Suprapubic skin (tissue), 4 donors: ENCODE data around the gene ASIC5. TPM values are rescaled to one million over a fixed set of nuclear protein-coding genes. Genes with fewer than 3 reads are reported as not detected.

Source experiments
- DNase-seq, 2 donors: peaks; one replicate each; pipeline ENCODE4 v3.0.0-alpha.2; 2019; ENCODE audit warnings: low spot score in 2 of 2
- H3K27ac ChIP-seq: fragments of 200-600 bp; sonication (generic); one replicate; pipeline ENCODE4 v1.5.1; 2019
- H3K27me3 ChIP-seq: fragments of 200-600 bp; sonication (generic); one replicate; pipeline ENCODE4 v1.5.1; 2019
- H3K36me3 ChIP-seq: fragments of 200-600 bp; sonication (generic); one replicate; pipeline ENCODE4 v1.5.1; 2019
- H3K4me1 ChIP-seq: fragments of 200-600 bp; sonication (generic); one replicate; pipeline ENCODE4 v1.5.1; 2019
- H3K4me3 ChIP-seq: fragments of 200-600 bp; sonication (generic); one replicate; pipeline ENCODE4 v1.5.1; 2019; ENCODE audit warnings: mild to moderate bottlenecking
- H3K9me3 ChIP-seq: fragments of 200-600 bp; sonication (generic); one replicate; pipeline ENCODE4 v1.5.1; 2019
- EP300 ChIP-seq: sonication (generic); formaldehyde crosslinking; IDR thresholded peaks from one replicate; pipeline ENCODE4 v1.6.1; 2017; ENCODE audit warnings: antibody characterized with exemption
- POLR2A ChIP-seq, 2 donors: fragments of 450-650 bp; IDR thresholded peaks; one replicate each; pipeline ENCODE4 v1.6.1; 2017; ENCODE audit warnings: antibody characterized with exemption in 2 of 2, mild to moderate bottlenecking in 2 of 2, moderate library complexity in 2 of 2
- POLR2AphosphoS5 ChIP-seq, 3 donors: sonication (generic); formaldehyde crosslinking; IDR thresholded peaks; one replicate each; pipeline ENCODE4 v1.6.1; 2017; ENCODE audit warnings: antibody characterized with exemption in 3 of 3
- WGBS: methylation state at CpG from one replicate; pipeline ENCODE4 v1.1.5; 2018; 5-methylcytosine and 5-hydroxymethylcytosine counted together
- total RNA-seq, 4 donors: library from RNA; depleted of rRNA; stranded (reverse); fragments of >200 nt; gene quantifications; one replicate each; pipeline ENCODE4 v1.1.0, GENCODE V29; 2016
- TF ChIP-seq, protein P1 (sequence below), 2 donors: fragments of 200-600 bp in 1 of 2; fragments of 450-650 bp in 1 of 2; sonication (generic) in 1 of 2; IDR thresholded peaks; one replicate each; pipeline ENCODE4 v1.5.1; 2016 to 2019; ENCODE audit warnings: antibody characterized with exemption in 2 of 2, mild to moderate bottlenecking in 1 of 2, moderate library complexity in 1 of 2

ASIC5 gene
- total RNA-seq, 4 donors from 2014 or later, result not detected

DNA sequence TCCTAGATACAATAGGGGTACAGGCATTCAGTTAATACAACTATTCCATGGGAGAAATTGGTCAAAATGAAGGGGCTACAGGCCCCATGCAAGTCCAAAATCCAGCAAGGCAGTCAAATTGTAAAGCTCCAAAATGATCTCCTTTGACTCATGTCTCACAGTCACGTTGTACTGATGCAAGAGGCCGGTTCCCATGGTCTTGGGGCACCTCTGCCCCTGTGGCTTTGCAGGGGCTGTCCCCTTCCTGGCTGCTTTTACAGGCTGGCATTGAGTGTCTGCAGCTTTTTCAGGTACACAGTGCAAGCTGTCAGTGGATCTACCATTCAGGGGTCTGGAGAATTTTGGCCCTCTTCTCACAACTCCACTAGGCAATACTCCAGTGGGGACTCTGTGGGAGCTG is 12.5 kb upstream of the ASIC5 start:
- no peak for DNase-seq
- Histone ChIP-seq H3K4me1 (no peaks in the 10 kb centered on the region), H3K36me3 (no peaks in the 10 kb centered on the region), H3K27ac (no peak overlapping the region), H3K9me3 (peaks cover 6% of the 10 kb centered on the region), H3K4me3 (no peak overlapping the region), H3K27me3 (no peaks in the 10 kb centered on the region)
- WGBS, result 0% methylated on average over 1 of the region's 2 CpGs
- TF ChIP-seq POLR2A (IDR thresholded peaks at IDR 0.05) (no peak), POLR2AphosphoS5 (IDR thresholded peaks at IDR 0.05) (no peak), EP300 (no peak)
- TF ChIP-seq, protein P1, sequence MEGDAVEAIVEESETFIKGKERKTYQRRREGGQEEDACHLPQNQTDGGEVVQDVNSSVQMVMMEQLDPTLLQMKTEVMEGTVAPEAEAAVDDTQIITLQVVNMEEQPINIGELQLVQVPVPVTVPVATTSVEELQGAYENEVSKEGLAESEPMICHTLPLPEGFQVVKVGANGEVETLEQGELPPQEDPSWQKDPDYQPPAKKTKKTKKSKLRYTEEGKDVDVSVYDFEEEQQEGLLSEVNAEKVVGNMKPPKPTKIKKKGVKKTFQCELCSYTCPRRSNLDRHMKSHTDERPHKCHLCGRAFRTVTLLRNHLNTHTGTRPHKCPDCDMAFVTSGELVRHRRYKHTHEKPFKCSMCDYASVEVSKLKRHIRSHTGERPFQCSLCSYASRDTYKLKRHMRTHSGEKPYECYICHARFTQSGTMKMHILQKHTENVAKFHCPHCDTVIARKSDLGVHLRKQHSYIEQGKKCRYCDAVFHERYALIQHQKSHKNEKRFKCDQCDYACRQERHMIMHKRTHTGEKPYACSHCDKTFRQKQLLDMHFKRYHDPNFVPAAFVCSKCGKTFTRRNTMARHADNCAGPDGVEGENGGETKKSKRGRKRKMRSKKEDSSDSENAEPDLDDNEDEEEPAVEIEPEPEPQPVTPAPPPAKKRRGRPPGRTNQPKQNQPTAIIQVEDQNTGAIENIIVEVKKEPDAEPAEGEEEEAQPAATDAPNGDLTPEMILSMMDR (IDR thresholded peaks at IDR 0.05), result no peak

DNA sequence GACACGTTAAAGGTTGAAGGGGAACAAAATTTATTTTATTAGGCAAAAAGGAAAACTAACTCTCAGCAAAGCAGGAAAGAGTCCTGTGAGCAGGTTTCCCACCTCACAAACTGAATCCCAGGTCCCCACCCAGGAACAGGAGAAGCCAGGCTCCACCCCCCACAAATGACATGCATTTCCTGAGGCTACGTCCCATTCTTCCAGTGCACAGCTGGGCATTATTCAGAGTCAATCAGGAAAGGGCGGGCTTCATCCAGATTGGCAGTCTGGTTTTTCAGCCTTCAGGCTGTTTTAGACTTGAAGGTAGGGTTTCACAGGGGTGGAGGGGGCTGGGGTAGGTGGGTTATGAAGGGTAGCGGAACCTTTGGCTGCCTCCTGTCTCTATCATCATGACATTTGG is 11.9 kb upstream of the ASIC5 start:
- H3K9me3 ChIP-seq, result peaks cover 6% of the 10 kb centered on the region
- H3K4me1 ChIP-seq, result no peaks in the 10 kb centered on the region
- H3K36me3 ChIP-seq, result no peaks in the 10 kb centered on the region
- H3K27ac ChIP-seq, result no peak overlapping the region
- no peak for TF ChIP-seq POLR2AphosphoS5 (IDR thresholded peaks at IDR 0.05)
- no peak for TF ChIP-seq POLR2A (IDR thresholded peaks at IDR 0.05)
- TF ChIP-seq, protein P1 (IDR thresholded peaks at IDR 0.05), result no peak
- no peak for TF ChIP-seq EP300
- H3K27me3 ChIP-seq, result no peaks in the 10 kb centered on the region
- 88% methylated on average over 4 of the region's 4 CpGs for WGBS
- DNase-seq, result no peak
- no peak overlapping the region for H3K4me3 ChIP-seq

DNA sequence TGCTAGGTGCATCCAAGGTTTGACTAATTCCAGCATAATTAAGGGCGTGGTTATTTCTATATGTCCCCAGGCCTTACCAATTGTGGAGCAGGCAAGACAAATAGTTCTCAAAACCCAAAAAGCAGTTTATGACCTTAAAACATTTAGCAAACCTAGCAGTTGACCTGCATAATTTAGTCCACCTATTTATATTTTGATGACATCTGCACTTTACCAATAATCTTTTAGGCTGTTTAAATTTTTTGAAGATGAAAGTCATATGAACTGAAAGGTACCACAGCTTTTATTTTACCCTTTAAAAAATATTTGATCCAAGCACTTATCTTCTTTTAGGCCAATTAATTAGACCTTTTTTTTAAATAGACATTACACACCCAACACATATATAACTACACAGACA is 9.8 kb upstream of the ASIC5 start:
- DNase-seq, result no peak
- H3K4me1 ChIP-seq, result no peaks in the 10 kb centered on the region
- no peaks in the 10 kb centered on the region for H3K36me3 ChIP-seq
- TF ChIP-seq EP300, result no peak
- TF ChIP-seq POLR2A (IDR thresholded peaks at IDR 0.05), result no peak
- no peak for TF ChIP-seq POLR2AphosphoS5 (IDR thresholded peaks at IDR 0.05)
- TF ChIP-seq, protein P1 (IDR thresholded peaks at IDR 0.05), result no peak
- H3K4me3 ChIP-seq, result no peak overlapping the region
- H3K27me3 ChIP-seq, result no peaks in the 10 kb centered on the region
- H3K9me3 ChIP-seq, result peaks cover 6% of the 10 kb centered on the region
- WGBS, result 70% methylated on average over 1 of the region's 1 CpG
- H3K27ac ChIP-seq, result no peak overlapping the region

DNA sequence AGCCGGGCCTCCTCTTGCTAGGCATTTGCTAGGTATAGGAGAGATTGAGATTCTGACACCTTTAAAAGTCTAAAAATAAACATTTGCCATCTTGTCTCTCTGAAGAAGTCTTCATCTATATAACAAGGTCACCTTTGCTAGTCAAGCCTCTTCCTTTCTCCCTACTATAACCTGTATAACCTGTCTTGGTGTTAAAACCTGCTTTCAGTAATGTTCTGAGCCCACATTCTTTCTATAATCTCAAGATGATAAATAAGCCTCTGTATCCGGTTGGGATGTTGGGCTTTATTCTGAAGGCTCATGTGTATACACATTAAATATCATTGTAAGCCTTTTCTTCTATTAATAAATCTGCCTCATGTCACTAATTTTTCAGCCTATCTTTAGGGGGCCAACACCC is 10.2 kb downstream of the ASIC5 start:
- H3K9me3 ChIP-seq, result no peaks in the 10 kb centered on the region
- H3K4me1 ChIP-seq, result no peaks in the 10 kb centered on the region
- no peaks in the 10 kb centered on the region for H3K36me3 ChIP-seq
- no peaks in the 10 kb centered on the region for H3K27me3 ChIP-seq
- WGBS, result 60% methylated on average over 2 of the region's 2 CpGs
- DNase-seq, result no peak
- TF ChIP-seq POLR2A (IDR thresholded peaks at IDR 0.05) (no peak), EP300 (no peak), POLR2AphosphoS5 (IDR thresholded peaks at IDR 0.05) (no peak)
- TF ChIP-seq, protein P1 (IDR thresholded peaks at IDR 0.05), result no peak
- no peak overlapping the region for H3K27ac ChIP-seq
- no peak overlapping the region for H3K4me3 ChIP-seq

DNA sequence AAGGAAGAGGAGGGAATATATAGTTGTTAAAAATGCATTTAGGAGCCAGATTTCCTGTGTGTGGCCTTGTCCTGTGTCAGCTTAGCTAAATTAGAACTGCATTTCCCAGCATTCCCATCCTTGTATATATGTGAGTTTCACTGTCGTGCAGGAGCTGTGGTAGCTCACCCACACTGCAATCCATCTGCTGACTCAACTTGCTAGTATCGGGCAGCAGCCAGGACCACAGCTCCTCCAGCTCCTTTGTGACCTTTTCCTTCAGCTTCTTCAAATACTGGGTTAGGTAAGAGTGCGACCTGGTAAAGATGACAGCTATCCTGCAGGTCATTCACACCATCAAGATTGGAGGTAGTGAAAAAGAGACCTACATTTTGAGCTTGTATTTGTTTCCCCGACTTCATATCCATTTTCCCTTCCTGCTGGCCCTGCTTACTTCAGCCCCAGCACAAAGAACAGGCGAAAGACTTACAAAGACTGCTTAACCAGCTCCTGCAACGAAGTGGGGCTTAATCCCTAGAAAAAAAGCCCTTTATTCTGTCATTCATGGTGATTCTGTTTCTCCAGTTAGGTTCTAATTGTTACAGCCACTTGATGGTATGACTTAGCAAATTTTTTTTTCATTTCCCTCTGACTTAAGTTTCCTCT is 11.4 kb downstream of the ASIC5 start:
- Histone ChIP-seq H3K4me3 (no peak overlapping the region), H3K27ac (no peak overlapping the region), H3K4me1 (no peaks in the 10 kb centered on the region), H3K36me3 (no peaks in the 10 kb centered on the region), H3K27me3 (no peaks in the 10 kb centered on the region), H3K9me3 (no peaks in the 10 kb centered on the region)
- 76% methylated on average over 6 of the region's 6 CpGs for WGBS
- no peak for DNase-seq
- TF ChIP-seq EP300 (no peak), POLR2AphosphoS5 (IDR thresholded peaks at IDR 0.05) (no peak), POLR2A (IDR thresholded peaks at IDR 0.05) (no peak)
- TF ChIP-seq, protein P1 (IDR thresholded peaks at IDR 0.05), result no peak
